Measurements from ENCODE around the gene AGBL1. TPM values are rescaled to one million over a fixed set of nuclear protein-coding genes. Genes with fewer than 3 reads are reported as not detected.

Gene AGBL1
- total and polyA plus RNA-seq, 2 donors (not counting 1 experiment from before 2014, with no cell fraction given) = not detected

DNA sequence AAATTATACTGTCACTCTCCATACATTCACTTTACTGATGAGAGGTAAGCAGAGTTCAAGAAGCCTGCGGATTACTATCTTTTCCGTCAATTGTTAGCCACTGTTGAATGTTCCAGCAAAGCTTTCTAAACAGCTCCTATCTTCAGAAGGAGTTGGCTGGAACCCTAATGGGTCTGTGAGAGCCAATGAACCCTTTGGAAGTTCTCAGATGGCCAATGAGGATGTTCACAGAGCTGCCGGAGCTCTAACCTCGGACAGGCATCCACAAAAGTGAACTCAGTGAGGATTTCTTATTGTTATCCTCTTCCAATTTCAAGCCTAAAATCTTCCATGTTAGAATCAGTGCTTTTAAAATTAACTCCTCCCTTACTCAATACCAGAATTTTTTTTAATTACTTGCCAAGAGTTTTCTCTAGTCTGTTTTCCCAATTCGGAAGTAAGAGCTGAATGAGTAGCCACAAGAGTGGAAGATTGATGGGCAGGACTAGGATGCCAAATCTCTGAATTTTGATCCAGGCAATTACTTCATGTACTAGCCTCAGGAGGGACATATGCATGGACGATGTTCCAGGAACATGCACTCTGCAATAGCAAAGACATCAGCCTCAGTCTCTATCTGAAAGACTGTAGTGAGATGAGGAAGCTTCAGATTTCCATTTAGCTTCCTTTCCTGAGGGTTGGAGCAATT is 78.1 kb downstream of the AGBL1 start:
- intact Hi-C loops (cut with micrococcal nuclease) = no loop called here
- Histone ChIP-seq H3K4me1 (ENCODE audit: control insufficient read depth in 2 of 2, insufficient read depth in 2 of 2, low read length in 2 of 2) (no peaks in the 10 kb centered on the region), H4K20me1 (ENCODE audit: control insufficient read depth, insufficient read depth, low read length, poor library complexity, severe bottlenecking) (no peaks in the 10 kb centered on the region), H3K36me3 (replicated peaks in 1 of 2; ENCODE audit: control extremely low read depth in 1 of 2, control insufficient read depth in 1 of 2, extremely low read depth in 1 of 2, insufficient read depth in 2 of 2, low read length in 1 of 2) (no peaks in the 10 kb centered on the region), H3K79me2 (ENCODE audit: control insufficient read depth, insufficient read depth, low read length) (no peaks in the 10 kb centered on the region), H3K27ac (ENCODE audit: low read length in 2 of 2) (no peak overlapping the region), H3K4me3 (ENCODE audit: control extremely low read depth in 1 of 5, extremely low read depth in 1 of 5, insufficient read depth in 1 of 5, low read depth in 2 of 5, low read length in 4 of 5) (no peak overlapping the region), H3K27me3 (replicated peaks in 1 of 4; ENCODE audit: control extremely low read depth in 1 of 4, control insufficient read depth in 3 of 4, insufficient read depth in 4 of 4, low read length in 3 of 4) (no peaks in the 10 kb centered on the region), H3K9me3 (ENCODE audit: control extremely low read depth in 1 of 3, control insufficient read depth in 2 of 3, insufficient read depth in 1 of 3, low read length in 2 of 3) (no peaks in the 10 kb centered on the region), H3K4me2 (replicated peaks; ENCODE audit: low read depth, low read length, poor library complexity, severe bottlenecking) (no peak overlapping the region), H2AFZ (ENCODE audit: insufficient read depth, low read depth, low read length, poor library complexity, severe bottlenecking) (no peak overlapping the region), H3K9ac (ENCODE audit: low read length) (no peak overlapping the region)
- H3K27ac Mint-ChIP-seq = no peak overlapping the region
- ChIA-PET CTCF (no interaction called here), POLR2A (no interaction called here)
- no peaks in the 10 kb centered on the region for H3K4me1 Mint-ChIP-seq
- no peak for ATAC-seq (ENCODE audit: low read depth)
- no peak for DNase-seq
- H3K9me3 Mint-ChIP-seq (ENCODE audit: insufficient read depth) = peaks cover 3% of the 10 kb centered on the region
- no peak for TF ChIP-seq CTCF (IDR thresholded peaks at IDR 0.05)
- no peak for TF ChIP-seq EZH2 (IDR thresholded peaks at IDR 0.05; ENCODE audit: borderline replicate concordance, insufficient read depth, low read depth, low read length, poor library complexity, severe bottlenecking)
- 91% methylated on average over 3 of the region's 6 CpGs for WGBS (ENCODE audit: insufficient coverage)
- H3K27me3 Mint-ChIP-seq = no peaks in the 10 kb centered on the region
- no peak overlapping the region for H3K4me3 Mint-ChIP-seq

DNA sequence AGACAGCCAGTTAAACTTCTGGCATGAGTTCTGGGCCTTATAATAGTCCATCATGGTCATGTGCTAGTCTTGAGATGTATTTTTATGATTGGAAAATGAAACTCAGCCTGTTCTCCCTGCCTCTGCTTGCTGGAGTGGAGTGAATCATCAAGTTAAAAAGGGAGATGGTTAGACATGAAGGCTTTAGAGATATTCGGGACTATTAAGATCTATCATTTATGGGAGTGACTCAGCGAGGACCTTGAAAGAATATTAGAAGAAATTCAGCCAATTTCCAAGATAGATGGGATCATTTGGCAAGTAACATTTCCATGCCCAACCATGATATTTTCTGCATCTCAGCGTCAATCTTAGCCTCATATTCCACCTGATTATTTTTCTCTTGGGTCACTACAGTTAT is 79.8 kb downstream of the AGBL1 start:
- WGBS (ENCODE audit: insufficient coverage) = 73% methylated on average over 2 of the region's 3 CpGs
- Histone ChIP-seq H4K20me1 (ENCODE audit: control insufficient read depth, insufficient read depth, low read length, poor library complexity, severe bottlenecking) (no peaks in the 10 kb centered on the region), H2AFZ (ENCODE audit: insufficient read depth, low read depth, low read length, poor library complexity, severe bottlenecking) (no peak overlapping the region), H3K4me3 (ENCODE audit: control extremely low read depth in 1 of 5, extremely low read depth in 1 of 5, insufficient read depth in 1 of 5, low read depth in 2 of 5, low read length in 4 of 5) (no peak overlapping the region), H3K4me2 (replicated peaks; ENCODE audit: low read depth, low read length, poor library complexity, severe bottlenecking) (no peak overlapping the region), H3K79me2 (ENCODE audit: control insufficient read depth, insufficient read depth, low read length) (no peaks in the 10 kb centered on the region), H3K27me3 (replicated peaks in 1 of 4; ENCODE audit: control extremely low read depth in 1 of 4, control insufficient read depth in 3 of 4, insufficient read depth in 4 of 4, low read length in 3 of 4) (no peaks in the 10 kb centered on the region), H3K36me3 (replicated peaks in 1 of 2; ENCODE audit: control extremely low read depth in 1 of 2, control insufficient read depth in 1 of 2, extremely low read depth in 1 of 2, insufficient read depth in 2 of 2, low read length in 1 of 2) (no peaks in the 10 kb centered on the region), H3K27ac (ENCODE audit: low read length in 2 of 2) (no peak overlapping the region), H3K4me1 (ENCODE audit: control insufficient read depth in 2 of 2, insufficient read depth in 2 of 2, low read length in 2 of 2) (no peaks in the 10 kb centered on the region), H3K9ac (ENCODE audit: low read length) (no peak overlapping the region), H3K9me3 (ENCODE audit: control extremely low read depth in 1 of 3, control insufficient read depth in 2 of 3, insufficient read depth in 1 of 3, low read length in 2 of 3) (no peaks in the 10 kb centered on the region)
- no peak for DNase-seq
- no peak for TF ChIP-seq EZH2 (IDR thresholded peaks at IDR 0.05; ENCODE audit: borderline replicate concordance, insufficient read depth, low read depth, low read length, poor library complexity, severe bottlenecking)
- no peak for TF ChIP-seq CTCF (IDR thresholded peaks at IDR 0.05)
- ChIA-PET CTCF (no interaction called here), POLR2A (no interaction called here)
- Mint-ChIP-seq H3K9me3 (ENCODE audit: insufficient read depth) (peaks cover 3% of the 10 kb centered on the region), H3K27ac (no peak overlapping the region), H3K4me3 (no peak overlapping the region), H3K27me3 (no peaks in the 10 kb centered on the region), H3K4me1 (no peaks in the 10 kb centered on the region)
- ATAC-seq (ENCODE audit: low read depth) = no peak
- intact Hi-C loops (cut with micrococcal nuclease) = no loop called here

All from B cell (primary cell).